OCI-LY7 (cell line): Measurements from ENCODE around the gene MCOLN3. TPM values are rescaled to one million over a fixed set of nuclear protein-coding genes. Genes with fewer than 3 reads are reported as not detected.
A peak's percentile ranks its signal among the peaks of the same experiment; 100 is the strongest.

Experiments used
- BruUV-seq: library from RNA; stranded (reverse); fragments of 400-500 nt; replicated peaks from 2 replicates; lab custom pipeline; 2021; lab: Mats Ljungman, UMichigan
- CTCF ChIA-PET: fragments of 300-600 bp; sonication (Branson Sonifier 250); formaldehyde crosslinking; loops from one replicate; lab custom pipeline; 2022; ENCODE audit warnings: antibody characterized with exemption; ENCODE audit not compliant: unreplicated experiment; lab: Charles Lee
- POLR2A ChIA-PET: fragments of 300-600 bp; sonication (Branson Sonifier 250); formaldehyde crosslinking; loops from one replicate; lab custom pipeline; 2022; ENCODE audit warnings: antibody characterized with exemption; lab: Charles Lee
- DNase-seq: peaks from one replicate; pipeline ENCODE4 v3.0.0-alpha.2; 2015; ENCODE audit warnings: low spot score
- H2AFZ ChIP-seq: fragments of 200-600 bp; sonication (generic), shearing (Covaris generic); 2 replicates; pipeline ENCODE4 v1.6.1; 2014; ENCODE audit warnings: mild to moderate bottlenecking, antibody characterized with exemption, low read length, moderate library complexity
- H3K27ac ChIP-seq: fragments of 200-600 bp; sonication (generic); 2 replicates; pipeline ENCODE4 v1.5.1; 2014; ENCODE audit warnings: mixed run types, low read depth, mild to moderate bottlenecking, moderate library complexity, low read length, inconsistent platforms; ENCODE audit not compliant: poor library complexity, severe bottlenecking
- H3K36me3 ChIP-seq: fragments of 200-600 bp; sonication (generic); 2 replicates; pipeline ENCODE4 v1.6.1; 2014; ENCODE audit warnings: mild to moderate bottlenecking, antibody characterized with exemption, low read length, moderate library complexity, mixed read lengths; ENCODE audit not compliant: insufficient read depth
- H3K4me1 ChIP-seq: fragments of 200-600 bp; sonication (generic); 2 replicates; pipeline ENCODE4 v1.5.1; 2014; ENCODE audit warnings: mild to moderate bottlenecking, low read length; ENCODE audit not compliant: insufficient read depth, poor library complexity, severe bottlenecking
- H3K4me2 ChIP-seq: fragments of 200-600 bp; sonication (generic); 2 replicates; pipeline ENCODE4 v1.6.1; 2014; ENCODE audit warnings: mild to moderate bottlenecking, low read length
- H3K4me3 ChIP-seq: fragments of 200-600 bp; sonication (generic); 2 replicates; pipeline ENCODE4 v1.5.1; 2014; ENCODE audit warnings: mild to moderate bottlenecking, low read depth, low read length; ENCODE audit not compliant: poor library complexity, severe bottlenecking
- H3K79me2 ChIP-seq: fragments of 200-600 bp; sonication (generic); 2 replicates; pipeline ENCODE4 v1.6.1; 2016; ENCODE audit warnings: low read depth, mild to moderate bottlenecking, low read length, moderate library complexity, mixed read lengths; ENCODE audit not compliant: insufficient read depth
- H3K9me2 ChIP-seq: fragments of 200-600 bp; sonication (generic); 2 replicates; pipeline ENCODE4 v1.6.1; 2016; ENCODE audit warnings: mild to moderate bottlenecking, low read length, mixed read lengths; ENCODE audit not compliant: insufficient read depth
- H3K9me3 ChIP-seq: fragments of 200-600 bp; sonication (generic); 2 replicates; pipeline ENCODE4 v1.6.1; 2014; ENCODE audit warnings: mild to moderate bottlenecking, mixed run types, low read length, mixed read lengths
- H4K20me1 ChIP-seq: fragments of 200-600 bp; sonication (generic); 2 replicates; pipeline ENCODE4 v1.6.1; 2014; ENCODE audit warnings: mild to moderate bottlenecking, antibody characterized with exemption, low read length, moderate library complexity, mixed read lengths; ENCODE audit not compliant: insufficient read depth
- EZH2phosphoT487 ChIP-seq: fragments of 200-600 bp; sonication (generic); IDR thresholded peaks from 2 replicates; pipeline ENCODE4 v1.6.1; 2018; ENCODE audit warnings: low read depth, borderline replicate concordance, mild to moderate bottlenecking, mixed run types, antibody characterized with exemption, low read length, moderate library complexity, mixed read lengths
- intact Hi-C: fragments of 100-400 bp; cut with micrococcal nuclease; formaldehyde crosslinking; loops from one replicate; pipeline ENCODE4 v1.10.0; 2022; ENCODE audit not compliant: unreplicated experiment
- total RNA-seq, 2 experiments: library from RNA; depleted of rRNA in 1 of 2; stranded (reverse); fragments of >200 nt in 1 of 2; shearing (Covaris generic) in 1 of 2; gene quantifications; 2 replicates each; pipeline ENCODE4 v1.2.3, GENCODE V29; 2014 to 2022
- TF ChIP-seq, protein P1 (sequence below): fragments of 200-600 bp; sonication (generic); conservative IDR thresholded peaks from 2 replicates; pipeline ENCODE4 v1.5.1; 2014; ENCODE audit warnings: mild to moderate bottlenecking, antibody characterized with exemption, low read length, moderate library complexity, mixed read lengths

The MCOLN3 gene
- total RNA-seq, 2 experiments from 2014 or later, result not detected

DNA sequence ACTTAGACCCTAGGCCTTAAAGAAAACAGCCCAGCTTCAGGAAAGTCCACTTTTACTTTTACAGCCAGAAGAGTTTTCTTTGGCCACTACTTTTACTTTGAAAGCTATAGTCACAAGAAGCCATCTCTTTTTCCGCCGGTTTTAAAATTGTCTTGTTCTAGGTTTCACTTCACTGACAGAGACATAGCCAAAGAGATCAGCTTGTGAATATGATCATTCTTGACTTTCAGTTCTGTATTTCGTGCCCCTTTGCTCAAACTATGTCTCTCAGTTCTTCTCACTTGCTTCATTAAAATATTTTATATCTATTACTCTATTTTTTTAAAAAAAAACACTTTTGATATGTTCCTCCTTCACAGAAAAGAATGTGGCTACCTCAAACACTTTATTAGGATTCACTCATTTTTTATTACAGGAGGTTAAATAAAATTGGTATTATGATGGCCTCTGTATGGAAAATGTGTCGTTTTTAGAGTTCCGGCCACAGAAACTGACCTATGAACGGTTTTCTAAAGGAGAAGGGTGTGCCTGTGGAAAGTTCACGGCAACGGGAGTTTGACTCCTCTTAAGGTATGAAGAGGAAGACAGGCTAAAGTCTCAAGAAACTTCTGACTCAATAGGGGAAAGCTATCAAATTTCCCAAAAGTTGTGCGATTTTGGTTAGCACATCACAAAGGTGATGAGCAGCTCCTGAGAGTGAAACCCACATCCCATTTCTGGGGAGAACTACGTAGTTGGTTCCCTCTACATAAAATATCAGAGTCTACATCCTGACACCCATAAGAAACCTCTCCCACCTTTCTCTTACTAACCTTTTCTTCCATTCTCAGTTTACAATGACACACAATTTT is 52.6 kb downstream of the MCOLN3 start:
- peak; percentile 82 for DNase-seq
- no peaks in the 10 kb centered on the region for H3K9me3 ChIP-seq
- intact Hi-C loops, result loop anchor here (1.0 to 10.0 kb wide), 5 partner anchors 21 to 691 kb away; partner anchors contain the start of genes BCL10, C1orf52, SAMD13 and SSX2IP
- peaks cover 54% of the 10 kb centered on the region for H3K4me1 ChIP-seq
- peaks cover 36% of the 10 kb centered on the region for H3K36me3 ChIP-seq
- peak overlapping the region; percentile 92 for H3K27ac ChIP-seq
- TF ChIP-seq, protein P1, sequence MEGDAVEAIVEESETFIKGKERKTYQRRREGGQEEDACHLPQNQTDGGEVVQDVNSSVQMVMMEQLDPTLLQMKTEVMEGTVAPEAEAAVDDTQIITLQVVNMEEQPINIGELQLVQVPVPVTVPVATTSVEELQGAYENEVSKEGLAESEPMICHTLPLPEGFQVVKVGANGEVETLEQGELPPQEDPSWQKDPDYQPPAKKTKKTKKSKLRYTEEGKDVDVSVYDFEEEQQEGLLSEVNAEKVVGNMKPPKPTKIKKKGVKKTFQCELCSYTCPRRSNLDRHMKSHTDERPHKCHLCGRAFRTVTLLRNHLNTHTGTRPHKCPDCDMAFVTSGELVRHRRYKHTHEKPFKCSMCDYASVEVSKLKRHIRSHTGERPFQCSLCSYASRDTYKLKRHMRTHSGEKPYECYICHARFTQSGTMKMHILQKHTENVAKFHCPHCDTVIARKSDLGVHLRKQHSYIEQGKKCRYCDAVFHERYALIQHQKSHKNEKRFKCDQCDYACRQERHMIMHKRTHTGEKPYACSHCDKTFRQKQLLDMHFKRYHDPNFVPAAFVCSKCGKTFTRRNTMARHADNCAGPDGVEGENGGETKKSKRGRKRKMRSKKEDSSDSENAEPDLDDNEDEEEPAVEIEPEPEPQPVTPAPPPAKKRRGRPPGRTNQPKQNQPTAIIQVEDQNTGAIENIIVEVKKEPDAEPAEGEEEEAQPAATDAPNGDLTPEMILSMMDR, result no peak
- TF ChIP-seq EZH2phosphoT487, result no peak
- no peaks in the 10 kb centered on the region for H3K9me2 ChIP-seq
- ChIA-PET CTCF (no interaction called here), POLR2A (interaction anchor here (0.6 to 3.4 kb wide), 11 partner anchors 11 to 1234 kb away, joined by 3 to 30 read pairs (median 3); partner anchors contain the start of gene BCL10)
- peaks cover 13% of the 10 kb centered on the region; the same call in 1 of the 2 replicates for H4K20me1 ChIP-seq
- peak overlapping the region; percentile 98 for H3K4me2 ChIP-seq
- H2AFZ ChIP-seq, result no peak overlapping the region
- BruUV-seq, result TSS peak; percentile 55
- peaks cover 67% of the 10 kb centered on the region for H3K79me2 ChIP-seq
- peak overlapping the region; percentile 83 for H3K4me3 ChIP-seq

DNA sequence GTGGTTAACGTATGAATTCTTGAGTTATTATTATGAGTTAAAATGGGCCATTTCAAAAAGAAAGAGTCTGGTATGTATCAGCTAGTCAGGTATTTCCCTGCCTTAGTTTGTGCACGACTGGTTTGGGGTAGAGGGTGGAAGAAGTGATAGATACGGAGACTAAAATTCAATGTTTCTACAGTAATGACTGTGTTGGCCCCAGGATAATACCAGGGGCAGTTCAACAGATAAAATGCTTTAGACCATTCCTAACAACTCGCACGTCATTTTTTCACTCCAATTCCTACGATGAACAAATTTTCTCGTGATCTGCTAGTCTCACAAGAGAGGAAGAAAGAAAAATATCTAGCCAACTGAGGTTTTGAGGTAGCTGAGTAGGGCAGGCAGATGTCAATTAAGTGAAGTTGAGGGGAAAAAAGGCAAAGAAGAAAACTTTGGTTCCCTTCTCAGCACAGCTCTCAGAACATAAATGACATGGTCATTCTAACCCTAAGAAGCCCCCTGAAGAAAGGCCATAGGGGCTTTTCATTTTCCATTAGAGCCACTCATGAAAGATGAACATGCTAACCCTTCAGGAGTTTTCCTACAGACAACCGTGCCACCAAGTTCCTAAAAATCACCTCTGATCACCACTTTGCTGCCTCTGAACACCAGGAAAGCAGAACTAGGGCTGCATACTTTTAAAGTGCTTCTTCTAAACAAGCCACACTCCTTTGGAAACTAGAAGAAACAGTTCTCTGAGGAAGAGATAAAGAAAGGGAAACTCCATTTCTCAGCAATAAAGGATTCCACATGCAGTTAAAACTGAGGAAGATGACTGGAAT is 57.0 kb downstream of the MCOLN3 start:
- Histone ChIP-seq H3K79me2 (peaks cover 95% of the 10 kb centered on the region), H2AFZ (no peak overlapping the region), H3K4me1 (peaks cover 57% of the 10 kb centered on the region), H3K4me3 (peak overlapping the region; percentile 30), H3K9me3 (no peaks in the 10 kb centered on the region; the same call in 1 of the 2 replicates), H3K9me2 (no peaks in the 10 kb centered on the region), H4K20me1 (peaks cover 13% of the 10 kb centered on the region; the same call in 1 of the 2 replicates), H3K27ac (peak overlapping the region; percentile 27), H3K36me3 (peaks cover 57% of the 10 kb centered on the region), H3K4me2 (peak overlapping the region; percentile 69)
- no TSS peak for BruUV-seq
- intact Hi-C loops, result loop anchor here (10.0 kb wide), 1 partner anchor 687 kb away; the partner anchor contains the start of gene SAMD13
- ChIA-PET CTCF (no interaction called here), POLR2A (interaction anchor here (0.5 to 1.9 kb wide), 9 partner anchors 8 to 215 kb away, joined by 3 to 12 read pairs (median 4); no protein-coding TSS in a partner anchor)
- DNase-seq, result peak; percentile 27
- TF ChIP-seq, protein P1, result no peak
- no peak for TF ChIP-seq EZH2phosphoT487
